IMR-90 (cell line): ENCODE measurements around the gene PTPRO. TPM values are rescaled to one million over a fixed set of nuclear protein-coding genes. Genes with fewer than 3 reads are reported as not detected.

ENCODE experiments used
- ATAC-seq: fragments of 200-7000 bp; cut with Tn5 transposase; 2 replicates; pipeline ENCODE4 v1.9.1; 2020; ENCODE audit warnings: low read depth, mild to moderate bottlenecking, moderate library complexity
- BruUV-seq: library from RNA; stranded (reverse); fragments of 400-500 nt; replicated peaks from 2 replicates; lab custom pipeline; 2021; lab: Mats Ljungman, UMichigan
- CTCF ChIA-PET: fragments of 300-600 bp; formaldehyde crosslinking; extraction: SDS; loops from one replicate; lab custom pipeline; 2021; ENCODE audit warnings: antibody characterized with exemption; lab: Yijun Ruan, JAX
- POLR2A ChIA-PET: fragments of 300-600 bp; sonication (Branson Sonifier 250); formaldehyde crosslinking; loops from one replicate; lab custom pipeline; 2022; ENCODE audit warnings: antibody characterized with exemption; ENCODE audit not compliant: unreplicated experiment; lab: Charles Lee
- DNase-seq: peaks from one replicate; pipeline ENCODE4 v3.0.0; 2013
- H2AFZ ChIP-seq: replicated peaks from 2 replicates; pipeline ENCODE3; 2013; ENCODE audit warnings: low read length, mild to moderate bottlenecking; ENCODE audit not compliant: poor library complexity
- H2AK5ac ChIP-seq: 2 replicates; pipeline ENCODE4 v1.6.1; 2013; ENCODE audit warnings: low read depth, low read length, inconsistent platforms
- H2AK9ac ChIP-seq: replicated peaks from 2 replicates; pipeline ENCODE3; 2013; ENCODE audit warnings: mild to moderate bottlenecking, low read depth, low read length, moderate library complexity; ENCODE audit not compliant: poor library complexity
- H2BK120ac ChIP-seq: 2 replicates; pipeline ENCODE4 v1.6.1; 2013; ENCODE audit warnings: low read depth, low read length, inconsistent platforms
- H2BK15ac ChIP-seq: 3 replicates; pipeline ENCODE4 v1.6.1; 2013; ENCODE audit warnings: low read depth, low read length, inconsistent platforms
- H2BK20ac ChIP-seq: 2 replicates; pipeline ENCODE4 v1.6.1; 2013; ENCODE audit warnings: low read depth, mild to moderate bottlenecking, inconsistent platforms, low read length, moderate library complexity
- H2BK5ac ChIP-seq: 2 replicates; pipeline ENCODE4 v1.6.1; 2013; ENCODE audit warnings: mild to moderate bottlenecking, low read depth, low read length, inconsistent platforms; ENCODE audit not compliant: poor library complexity, severe bottlenecking
- H3K14ac ChIP-seq: replicated peaks from 2 replicates; pipeline ENCODE4 v1.6.1; 2013; ENCODE audit warnings: low read depth, low read length, inconsistent platforms
- H3K18ac ChIP-seq: 2 replicates; pipeline ENCODE4 v1.6.1; 2013; ENCODE audit warnings: low read depth, low read length, control low read depth
- H3K23ac ChIP-seq: 2 replicates; pipeline ENCODE4 v1.6.1; 2013; ENCODE audit warnings: low read depth, low read length, inconsistent platforms
- H3K27ac ChIP-seq: 2 replicates; pipeline ENCODE4 v1.5.1; 2013; ENCODE audit warnings: mild to moderate bottlenecking, control low read depth, low read length; ENCODE audit not compliant: insufficient read depth
- H3K27me3 ChIP-seq: 2 replicates; pipeline ENCODE4 v1.6.1; 2013; ENCODE audit warnings: low read length; ENCODE audit not compliant: control insufficient read depth, insufficient read depth
- H3K36me3 ChIP-seq: 2 replicates; pipeline ENCODE4 v1.6.1; 2013; ENCODE audit warnings: low read length, mixed read lengths; ENCODE audit not compliant: control insufficient read depth, insufficient read depth
- H3K4ac ChIP-seq: 2 replicates; pipeline ENCODE4 v1.6.1; 2013; ENCODE audit warnings: low read depth, low read length, inconsistent platforms
- H3K4me1 ChIP-seq: 2 replicates; pipeline ENCODE4 v1.6.1; 2013; ENCODE audit warnings: low read length, mixed read lengths; ENCODE audit not compliant: control insufficient read depth, insufficient read depth
- H3K4me2 ChIP-seq: 2 replicates; pipeline ENCODE4 v1.6.1; 2013; ENCODE audit warnings: low read depth, mild to moderate bottlenecking, control low read depth, low read length, moderate library complexity
- H3K4me3 ChIP-seq: 2 replicates; pipeline ENCODE4 v1.5.1; 2013; ENCODE audit warnings: low read depth, mild to moderate bottlenecking, control low read depth, low read length, moderate library complexity; ENCODE audit not compliant: insufficient read depth
- H3K56ac ChIP-seq: 2 replicates; pipeline ENCODE4 v1.6.1; 2013; ENCODE audit warnings: low read length, inconsistent platforms; ENCODE audit not compliant: insufficient read depth; ENCODE audit errors: extremely low read depth
- H3K79me1 ChIP-seq, 2 experiments: 2 replicates each; pipeline ENCODE4 v1.6.1; 2013; ENCODE audit warnings: low read length in 2 of 2, inconsistent platforms in 1 of 2, low read depth in 1 of 2
- H3K9ac ChIP-seq: 2 replicates; pipeline ENCODE4 v1.6.1; 2013; ENCODE audit warnings: low read depth, low read length, control low read depth
- H3K9me1 ChIP-seq: 2 replicates; pipeline ENCODE4 v1.6.1; 2013; ENCODE audit warnings: low read length, inconsistent platforms; ENCODE audit not compliant: insufficient read depth
- H3K9me3 ChIP-seq: 2 replicates; pipeline ENCODE4 v1.6.1; 2013; ENCODE audit warnings: low read length; ENCODE audit not compliant: control insufficient read depth, insufficient read depth
- H4K20me1 ChIP-seq: 2 replicates; pipeline ENCODE4 v1.6.1; 2013; ENCODE audit warnings: low read length, inconsistent platforms; ENCODE audit not compliant: insufficient read depth
- H4K5ac ChIP-seq: 2 replicates; pipeline ENCODE4 v1.6.1; 2013; ENCODE audit warnings: mild to moderate bottlenecking, low read depth, low read length, control low read depth
- H4K8ac ChIP-seq, 2 experiments: 2 replicates each; pipeline ENCODE4 v1.6.1; 2013; ENCODE audit warnings: low read depth in 2 of 2, low read length in 2 of 2, control low read depth in 1 of 2, inconsistent platforms in 1 of 2
- H4K91ac ChIP-seq: 2 replicates; pipeline ENCODE4 v1.6.1; 2013; ENCODE audit warnings: low read depth, low read length, inconsistent platforms; ENCODE audit not compliant: insufficient read depth
- BHLHE40 ChIP-seq: fragments of 150-350 bp; IDR thresholded peaks from 2 replicates; pipeline ENCODE4 v1.6.1; 2016; ENCODE audit warnings: mild to moderate bottlenecking, low read depth, low read length
- CHD1 ChIP-seq: IDR thresholded peaks from 2 replicates; pipeline ENCODE4 v1.6.1; 2012; ENCODE audit warnings: low read depth, low read length, improper control_type of control experiment
- CTCF ChIP-seq: conservative IDR thresholded peaks from 2 replicates; pipeline ENCODE4 v1.5.1; 2012; ENCODE audit warnings: mild to moderate bottlenecking, low read depth, low read length, improper control_type of control experiment
- FOS ChIP-seq: fragments of 150-350 bp; IDR thresholded peaks from 2 replicates; pipeline ENCODE4 v1.6.1; 2016; ENCODE audit warnings: low read depth, low read length
- MXI1 ChIP-seq: IDR thresholded peaks from 2 replicates; pipeline ENCODE4 v1.6.1; 2012; ENCODE audit warnings: low read depth, mild to moderate bottlenecking, low read length, moderate library complexity, borderline replicate concordance
- RCOR1 ChIP-seq: IDR thresholded peaks from 2 replicates; pipeline ENCODE4 v1.6.1; 2012; ENCODE audit warnings: mild to moderate bottlenecking, low read length, improper control_type of control experiment; ENCODE audit not compliant: insufficient replicate concordance
- SMC3 ChIP-seq: fragments of 150-350 bp; IDR thresholded peaks from 2 replicates; pipeline ENCODE4 v1.6.1; 2016; ENCODE audit warnings: low read depth, mild to moderate bottlenecking, antibody characterized with exemption, low read length, moderate library complexity
- USF2 ChIP-seq: fragments of 150-350 bp; IDR thresholded peaks from 2 replicates; pipeline ENCODE4 v1.6.1; 2017; ENCODE audit warnings: mild to moderate bottlenecking, antibody characterized with exemption, low read length, low read depth
- WGBS, 2 experiments: methylation state at CpG; one replicate each; pipeline versions ENCODE4 v1.1.5 to v1.1.7; 2013; ENCODE audit warnings: missing lambda C conversion rate in 2 of 2; ENCODE audit not compliant: insufficient read length in 1 of 2; ENCODE audit errors: extremely low coverage in 2 of 2; 5-methylcytosine and 5-hydroxymethylcytosine counted together
- dilution Hi-C: fragments of 300-500 bp; cut with HindIII; formaldehyde crosslinking; loops from one replicate; pipeline ENCODE4 v1.14.3; 2018; ENCODE audit warnings: low sequenced_read_pairs; ENCODE audit not compliant: unreplicated experiment
- in situ Hi-C: fragments of 300-500 bp; cut with MboI; formaldehyde crosslinking; loops from 3 replicates; pipeline ENCODE4 v1.14.3; 2019; ENCODE audit warnings: low sequenced_read_pairs, inconsistent platforms, mixed read lengths
- intact Hi-C: fragments of 100-400 bp; cut with micrococcal nuclease; formaldehyde crosslinking; loops from 2 replicates; pipeline ENCODE4 v1.10.0; 2022
- polyA plus RNA-seq, 3 experiments: library from polyadenylated mRNA; depleted of rRNA; stranded (reverse); fragments of >200 nt; gene quantifications; 2 replicates each; pipeline ENCODE4 v1.2.3, GENCODE V29; 2012; ENCODE audit warnings: low replicate concordance in 1 of 3
- total RNA-seq: library from RNA; depleted of rRNA; stranded (reverse); fragments of >200 nt; gene quantifications from 2 replicates; pipeline ENCODE4 v1.2.3, GENCODE V29; 2012

PTPRO gene
- total and polyA plus RNA-seq, 2 of the 4 experiments (the other 2 are of a cell fraction) = 0.03 to 0.18 TPM

DNA sequence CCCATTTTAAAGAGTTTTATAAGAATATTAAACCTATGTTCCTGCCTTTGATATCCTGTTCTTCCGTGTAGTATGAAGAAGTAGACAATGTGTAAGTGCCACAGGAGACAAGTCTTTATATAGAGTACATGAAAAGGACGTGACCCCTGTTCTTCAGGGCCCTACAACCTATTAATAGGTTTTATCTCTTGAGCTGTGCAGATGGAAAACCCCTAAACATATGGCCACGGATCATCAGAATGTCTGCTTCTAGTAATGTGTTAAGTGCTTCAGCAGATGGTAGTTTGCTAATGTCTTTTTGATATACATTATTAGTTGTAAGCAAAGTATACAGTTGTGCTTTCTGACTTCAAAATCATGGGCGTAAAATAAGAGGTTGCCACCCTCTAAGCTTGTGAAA is 228.5 kb downstream of the PTPRO start:
- no peak overlapping the region for H2BK20ac ChIP-seq
- no CpG with 5 or more reads among the region's 4 CpGs for WGBS, 2 experiments

More for the DNA sequence above, 228.5 kb downstream of the PTPRO start:
- no peak for ATAC-seq
- dilution Hi-C loops = no loop called here
- no peak overlapping the region for H3K4ac ChIP-seq
- H2AK9ac ChIP-seq = no peak overlapping the region
- no peak for DNase-seq
- H2BK120ac ChIP-seq = no peak overlapping the region
- no peak overlapping the region for H3K56ac ChIP-seq
- CTCF ChIA-PET = interaction anchor here (1.3 kb wide), 1 partner anchor 19 kb away, joined by 3 read pairs; no protein-coding TSS in a partner anchor
- no peaks in the 10 kb centered on the region for H3K79me1 ChIP-seq
- no peak overlapping the region for H3K4me3 ChIP-seq
- no peaks in the 10 kb centered on the region for H3K9me3 ChIP-seq
- H4K91ac ChIP-seq = no peak overlapping the region
- TF ChIP-seq FOS (no peak), RCOR1 (no peak), SMC3 (no peak), USF2 (no peak), MXI1 (no peak), CHD1 (no peak), CTCF (no peak), BHLHE40 (no peak)
- no peak overlapping the region for H3K27ac ChIP-seq
- H2AFZ ChIP-seq = no peak overlapping the region
- H4K20me1 ChIP-seq = no peaks in the 10 kb centered on the region
- no peaks in the 10 kb centered on the region for H3K9me1 ChIP-seq
- H3K36me3 ChIP-seq = no peaks in the 10 kb centered on the region
- H2BK5ac ChIP-seq = no peak overlapping the region
- H2AK5ac ChIP-seq = no peak overlapping the region
- no peaks in the 10 kb centered on the region for H3K4me1 ChIP-seq
- POLR2A ChIA-PET = no interaction called here
- no peak overlapping the region for H3K4me2 ChIP-seq
- in situ Hi-C loops = no loop called here
- no peak overlapping the region for H3K9ac ChIP-seq
- intact Hi-C loops = no loop called here
- H3K18ac ChIP-seq = no peak overlapping the region
- H3K27me3 ChIP-seq = no peaks in the 10 kb centered on the region
- H2BK15ac ChIP-seq = no peak overlapping the region
- no peak overlapping the region for H4K8ac ChIP-seq
- BruUV-seq = no TSS peak
- H3K23ac ChIP-seq = no peak overlapping the region
- no peak overlapping the region for H3K14ac ChIP-seq
- H4K5ac ChIP-seq = no peak overlapping the region
